Glutamatergic neuron (in vitro differentiated cells): ENCODE results near the gene INPP4B. TPM values are rescaled to one million over a fixed set of nuclear protein-coding genes. Genes with fewer than 3 reads are reported as not detected.

Experiments used
- DNase-seq: peaks from one replicate; pipeline ENCODE4 v3.0.0; 2022
- H3K27ac Mint-ChIP-seq: one replicate; pipeline ENCODE4 v1.8.0; 2020; ENCODE audit warnings: mild to moderate bottlenecking, mixed read lengths, inconsistent platforms; ENCODE audit not compliant: unreplicated experiment
- H3K27me3 Mint-ChIP-seq: one replicate; pipeline ENCODE4 v1.8.0; 2020; ENCODE audit warnings: mild to moderate bottlenecking, moderate library complexity, mixed read lengths, inconsistent platforms; ENCODE audit not compliant: unreplicated experiment
- H3K36me3 Mint-ChIP-seq: one replicate; pipeline ENCODE4 v1.8.0; 2020; ENCODE audit warnings: mild to moderate bottlenecking, mixed read lengths, inconsistent platforms; ENCODE audit not compliant: unreplicated experiment
- H3K4me1 Mint-ChIP-seq: one replicate; pipeline ENCODE4 v1.8.0; 2020; ENCODE audit warnings: mild to moderate bottlenecking, low read depth, mixed read lengths, inconsistent platforms; ENCODE audit not compliant: unreplicated experiment
- H3K4me3 Mint-ChIP-seq: one replicate; pipeline ENCODE4 v1.8.0; 2020; ENCODE audit warnings: mild to moderate bottlenecking, mixed read lengths, inconsistent platforms; ENCODE audit not compliant: unreplicated experiment
- H3K9me3 Mint-ChIP-seq: one replicate; pipeline ENCODE4 v1.8.0; 2020; ENCODE audit warnings: mild to moderate bottlenecking, moderate library complexity, mixed read lengths, inconsistent platforms; ENCODE audit not compliant: unreplicated experiment
- CTCF ChIP-seq: fragments of 200-600 bp; sonication (generic); IDR thresholded peaks from one replicate; pipeline ENCODE4 v1.5.0; 2021; ENCODE audit not compliant: partially characterized antibody, unreplicated experiment
- total RNA-seq: library from RNA; stranded (reverse); fragmentation: NEBNext Ultra II Directional; extraction: Animal tissue kit (Norgen Biotek cat#: 25700); gene quantifications from one replicate; pipeline ENCODE4 v1.2.1, GENCODE V29; 2021; ENCODE audit not compliant: unreplicated experiment

The INPP4B gene
- total RNA-seq, 1 donor from 2014 or later, result 2.4 TPM

GRCh38 chr4:142686081-142686480, 160.0 kb downstream of the INPP4B start:
- Mint-ChIP-seq H3K27ac (no peak overlapping the region), H3K4me3 (no peak overlapping the region), H3K9me3 (peaks cover 4% of the 10 kb centered on the region), H3K36me3 (no peaks in the 10 kb centered on the region), H3K4me1 (no peaks in the 10 kb centered on the region), H3K27me3 (peaks cover 2% of the 10 kb centered on the region)
- no peak for DNase-seq
- no peak for TF ChIP-seq CTCF

- DNase-seq, result no peak
- Mint-ChIP-seq H3K36me3 (no peaks in the 10 kb centered on the region), H3K9me3 (peaks cover 4% of the 10 kb centered on the region), H3K4me1 (no peaks in the 10 kb centered on the region), H3K27me3 (no peaks in the 10 kb centered on the region), H3K27ac (no peak overlapping the region), H3K4me3 (no peak overlapping the region)
- TF ChIP-seq CTCF, result no peak
Observed at GRCh38 chr4:142683997-142684396, 162.1 kb downstream of the INPP4B start.

- no peak overlapping the region for H3K27ac Mint-ChIP-seq
- TF ChIP-seq CTCF, result no peak
- no peaks in the 10 kb centered on the region for H3K36me3 Mint-ChIP-seq
- no peaks in the 10 kb centered on the region for H3K27me3 Mint-ChIP-seq
- H3K4me3 Mint-ChIP-seq, result no peak overlapping the region
- no peak for DNase-seq
- peaks cover 4% of the 10 kb centered on the region for H3K9me3 Mint-ChIP-seq
- H3K4me1 Mint-ChIP-seq, result no peaks in the 10 kb centered on the region
Observed at GRCh38 chr4:142683503-142683902, 162.6 kb downstream of the INPP4B start.

- Mint-ChIP-seq H3K4me1 (no peaks in the 10 kb centered on the region), H3K27me3 (no peaks in the 10 kb centered on the region), H3K9me3 (peaks cover 16% of the 10 kb centered on the region), H3K27ac (no peak overlapping the region), H3K4me3 (no peak overlapping the region), H3K36me3 (peaks cover 14% of the 10 kb centered on the region)
- peak; percentile 15 for TF ChIP-seq CTCF
- no peak for DNase-seq
Observed at GRCh38 chr4:142671516-142671915, 174.6 kb downstream of the INPP4B start.

GRCh38 chr4:142663828-142664227, 182.3 kb downstream of the INPP4B start:
- no peak overlapping the region for H3K27ac Mint-ChIP-seq
- peaks cover 5% of the 10 kb centered on the region for H3K36me3 Mint-ChIP-seq
- no peaks in the 10 kb centered on the region for H3K27me3 Mint-ChIP-seq
- H3K4me1 Mint-ChIP-seq, result no peaks in the 10 kb centered on the region
- TF ChIP-seq CTCF, result no peak
- H3K4me3 Mint-ChIP-seq, result no peak overlapping the region
- no peak for DNase-seq
- peaks cover 6% of the 10 kb centered on the region for H3K9me3 Mint-ChIP-seq
